GM19239 (cell line): ENCODE results near the gene TREML4.

Source experiments
- DNase-seq: peaks from one replicate; pipeline ENCODE4 v3.0.0; 2011; ENCODE audit warnings: low spot score; ENCODE audit not compliant: insufficient read length
- FAIRE-seq: peaks from 2 replicates; lab custom pipeline; 2011; peaks lifted over from hg19 to GRCh38; lab: Jason Lieb, UNC

TREML4 gene

DNA sequence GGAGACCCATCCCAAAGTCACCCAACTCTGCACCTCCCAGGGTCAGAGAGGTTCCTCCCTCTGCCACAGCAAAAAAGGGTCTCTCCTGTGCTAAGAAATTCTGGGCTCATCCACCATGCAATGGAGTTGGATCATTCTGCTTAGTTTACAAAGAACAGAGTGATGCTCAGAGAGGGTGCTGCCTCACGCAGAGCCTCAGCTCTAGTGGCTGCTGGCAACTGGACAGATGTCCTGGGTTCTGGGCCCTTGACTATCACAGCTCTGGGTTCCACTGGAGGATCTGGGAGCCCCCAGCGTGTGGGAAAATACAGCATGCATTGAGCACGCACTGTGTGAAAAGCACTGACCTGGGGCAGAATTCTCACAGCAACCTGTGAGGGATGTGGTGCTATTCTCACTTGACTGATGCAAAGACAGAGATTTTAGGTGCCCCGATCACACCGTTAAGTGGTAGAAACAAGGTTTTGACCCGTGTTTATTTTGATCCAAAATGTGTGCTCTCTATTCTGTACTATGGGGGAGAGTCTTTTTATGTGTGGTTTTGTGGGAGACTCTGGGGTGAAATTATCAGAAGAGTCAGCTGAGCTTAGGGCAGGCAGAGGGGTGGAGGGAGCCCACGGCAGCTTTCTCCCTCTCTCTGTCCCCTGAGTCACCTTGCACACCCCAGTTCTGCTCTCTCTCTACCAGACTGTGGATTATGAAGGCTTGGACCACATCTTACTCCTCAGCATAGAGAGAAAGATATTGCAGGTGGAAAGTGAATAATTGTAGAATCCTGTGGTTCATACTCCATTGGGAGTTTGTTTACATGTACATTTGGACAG is 19.9 kb downstream of the TREML4 start:
- DNase-seq (no peak), FAIRE-seq (no peak)

GRCh38 chr6:41252401-41253169 is 24.4 kb downstream of the TREML4 start:
- FAIRE-seq, result no peak
- DNase-seq, result no peak

GRCh38 chr6:41255110-41255509 is 27.0 kb downstream of the TREML4 start:
- FAIRE-seq (no peak), DNase-seq (no peak)

DNA sequence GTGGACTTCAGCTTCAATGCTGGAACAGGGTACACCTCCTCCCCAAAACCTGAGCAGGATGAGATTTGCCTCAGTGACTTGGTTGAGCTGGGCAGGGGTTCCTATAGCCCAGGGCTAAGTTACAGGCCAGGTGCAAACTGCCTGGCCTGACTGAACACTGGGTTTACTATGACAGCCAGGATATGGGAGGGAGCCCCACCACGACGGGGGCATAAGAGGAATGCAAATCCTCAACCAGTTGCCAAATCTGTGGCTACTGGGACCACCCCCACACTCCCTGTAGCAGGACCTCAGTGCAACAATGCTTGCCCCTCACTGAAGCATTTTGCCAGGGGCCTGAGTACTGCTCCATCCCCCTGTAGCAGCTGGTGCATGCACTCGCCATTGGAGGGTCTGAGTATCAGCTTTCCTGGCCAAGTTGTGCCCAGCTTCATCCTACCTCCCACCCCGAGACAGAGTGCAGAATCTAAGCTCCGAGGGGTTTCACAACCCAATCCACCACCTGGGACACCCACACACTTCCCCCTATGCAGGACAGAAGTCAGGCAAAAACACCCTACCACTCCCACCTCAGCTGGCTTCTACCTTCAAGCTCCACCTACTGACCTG is 27.6 kb downstream of the TREML4 start:
- DNase-seq, result no peak
- FAIRE-seq, result no peak

GRCh38 chr6:41256383-41256782 is 28.2 kb downstream of the TREML4 start:
- no peak for DNase-seq
- FAIRE-seq, result no peak

DNA sequence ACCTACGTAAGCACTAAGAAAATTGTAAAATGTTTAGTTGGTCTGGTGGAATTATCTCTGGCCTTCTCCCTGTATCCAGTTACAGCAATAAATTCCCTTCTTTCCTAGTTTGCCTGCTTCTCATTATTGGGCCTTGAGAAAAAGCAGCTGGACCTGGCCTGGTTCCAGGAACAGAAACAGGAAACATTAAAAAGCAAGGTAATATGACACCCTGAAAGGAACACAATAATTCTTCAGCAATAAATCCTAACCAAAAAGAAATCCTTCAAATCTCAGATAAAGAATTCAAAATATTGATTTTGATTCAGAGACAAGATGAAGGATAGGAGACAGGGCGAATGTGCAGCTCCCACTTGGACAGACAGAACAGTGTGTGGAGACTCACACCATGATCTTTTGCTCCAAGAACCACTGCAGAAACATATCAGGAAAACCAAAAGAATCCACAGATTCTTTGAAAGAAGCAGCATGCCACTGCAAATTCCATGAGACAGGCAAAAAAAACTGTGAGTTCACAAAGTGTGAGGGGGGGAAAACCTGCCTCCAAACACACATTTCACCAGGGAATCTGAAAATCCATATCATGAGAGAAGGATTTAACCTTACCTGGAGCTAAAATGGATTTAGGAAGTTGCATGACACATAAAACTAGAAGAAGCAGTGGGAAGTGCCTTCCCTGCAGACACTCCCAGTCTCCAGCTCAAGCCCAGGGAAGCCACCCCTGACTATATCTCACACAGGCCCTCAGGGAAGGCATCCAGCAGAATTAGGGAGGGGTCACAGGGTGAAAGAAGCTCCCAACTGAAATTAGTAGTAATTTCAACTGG is 29.4 kb downstream of the TREML4 start:
- FAIRE-seq (no peak), DNase-seq (no peak)

DNA sequence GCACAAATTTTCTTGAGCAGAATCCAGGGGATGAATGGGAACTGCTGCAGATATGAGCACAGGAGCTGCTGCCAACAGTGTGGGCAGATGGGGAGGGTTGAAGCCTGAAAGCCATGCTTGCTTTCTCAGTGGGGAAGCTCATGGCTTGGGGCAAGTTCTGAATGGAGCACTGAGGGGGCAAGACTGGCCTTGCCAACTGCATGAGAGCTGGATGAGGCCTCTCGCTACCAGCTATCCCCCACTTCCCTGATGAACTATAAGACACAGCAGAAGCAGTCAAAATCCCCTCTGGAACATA is 30.0 kb downstream of the TREML4 start:
- DNase-seq, result no peak
- no peak for FAIRE-seq

- FAIRE-seq (no peak), DNase-seq (no peak)
Observed at GRCh38 chr6:41262401-41262800, 34.3 kb downstream of the TREML4 start.

DNA sequence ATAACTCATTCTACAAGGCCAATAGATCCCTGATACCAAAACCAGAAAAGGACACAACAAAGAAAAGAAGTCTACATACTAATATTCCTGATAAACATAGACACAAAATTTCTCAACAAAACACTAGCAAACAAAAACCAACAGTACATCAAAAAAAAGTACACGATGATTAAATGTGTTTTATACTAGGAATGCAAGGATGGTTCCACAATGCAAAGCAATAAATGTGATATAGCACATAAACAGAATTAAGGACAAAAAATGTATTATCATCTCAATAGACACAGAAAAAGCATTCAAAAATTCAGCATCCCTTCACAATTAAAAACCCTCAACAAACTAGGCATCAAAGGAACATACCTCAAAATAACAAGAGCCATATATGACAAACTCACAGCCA is 35.1 kb downstream of the TREML4 start:
- DNase-seq (no peak), FAIRE-seq (no peak)

DNA sequence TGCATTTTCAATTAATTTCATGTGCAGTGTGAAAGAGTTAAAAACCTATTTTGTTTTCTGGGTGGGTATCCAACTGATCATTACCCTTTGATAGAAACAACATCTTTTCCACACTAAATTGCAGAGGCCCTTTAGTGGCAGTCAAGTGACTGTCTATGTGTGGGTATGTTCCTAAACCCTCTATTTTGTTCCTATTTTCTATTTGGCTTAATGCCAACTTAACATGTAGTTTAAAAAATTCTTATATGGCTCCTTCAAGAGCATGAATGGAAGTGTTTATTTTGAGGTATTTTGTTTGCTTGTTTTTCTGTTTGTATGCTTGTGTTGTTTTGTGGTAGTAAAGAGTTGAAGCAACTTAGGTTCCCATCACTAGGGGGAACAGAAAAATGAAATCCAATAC is 38.4 kb downstream of the TREML4 start:
- DNase-seq (no peak), FAIRE-seq (no peak)

- no peak for FAIRE-seq
- no peak for DNase-seq
Observed at GRCh38 chr6:41268478-41268877, 40.3 kb downstream of the TREML4 start.

GRCh38 chr6:41269166-41269565 is 41.0 kb downstream of the TREML4 start:
- no peak for FAIRE-seq
- no peak for DNase-seq

GRCh38 chr6:41269716-41270115 is 41.6 kb downstream of the TREML4 start:
- no peak for FAIRE-seq
- DNase-seq, result no peak

DNA sequence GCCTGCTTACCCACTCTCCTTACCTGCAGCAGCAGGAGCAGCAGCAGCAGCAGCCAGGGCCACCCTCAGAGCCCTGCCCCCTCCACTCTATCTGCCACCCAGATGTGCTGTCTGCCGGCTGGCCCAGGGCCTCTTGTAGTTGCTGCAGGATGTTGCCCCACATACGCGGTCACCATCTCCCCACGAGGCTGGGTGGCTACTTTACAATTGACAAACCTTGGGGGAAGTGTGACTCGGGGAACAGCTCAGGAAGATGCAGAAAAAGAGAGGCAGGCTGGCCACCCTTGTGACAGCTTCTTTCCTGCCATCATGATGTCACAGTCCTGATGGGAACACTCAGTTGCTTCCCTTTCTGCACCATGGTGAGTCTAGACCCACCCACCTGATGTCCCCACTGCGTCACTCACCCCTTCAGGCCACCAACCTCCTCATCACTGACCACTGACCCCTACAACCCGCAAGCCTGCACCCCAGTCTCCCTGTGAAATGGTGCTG is 43.8 kb downstream of the TREML4 start:
- no peak for DNase-seq
- no peak for FAIRE-seq

GRCh38 chr6:41272591-41273240 is 44.6 kb downstream of the TREML4 start:
- DNase-seq (no peak), FAIRE-seq (no peak)

GRCh38 chr6:41273714-41274113 is 45.6 kb downstream of the TREML4 start:
- FAIRE-seq (no peak), DNase-seq (no peak)

DNA sequence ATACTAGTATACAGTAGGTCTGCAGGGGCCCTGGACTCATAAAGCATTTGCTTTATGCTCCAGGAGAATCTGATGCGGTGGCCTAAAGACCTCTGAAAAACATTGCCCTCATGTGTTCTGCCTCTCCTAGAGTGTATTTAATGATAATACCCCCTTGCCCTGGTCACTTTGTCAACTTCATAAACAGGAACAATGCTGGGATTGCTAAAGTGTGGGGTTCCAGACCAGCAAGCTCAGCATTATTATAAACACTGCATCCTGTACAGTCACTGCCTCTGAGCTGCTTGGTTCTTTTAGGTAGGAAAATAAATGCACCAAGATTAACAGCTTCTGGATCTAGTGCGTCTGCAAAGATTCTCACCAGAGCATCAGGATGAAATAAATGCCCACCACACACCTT is 46.1 kb downstream of the TREML4 start:
- FAIRE-seq, result no peak
- no peak for DNase-seq

GRCh38 chr6:41275489-41275888 is 47.3 kb downstream of the TREML4 start:
- DNase-seq, result no peak
- FAIRE-seq, result no peak

- DNase-seq, result no peak
- FAIRE-seq, result no peak
Observed at GRCh38 chr6:41277605-41278004, 49.5 kb downstream of the TREML4 start.
